ENCODE measurements around the gene GOLT1B.

The GOLT1B gene

GRCh38 chr12:21566223-21566906, 64.8 kb downstream of the GOLT1B start:
- DNase-seq (ENCODE audit: low read depth), result no peak

GRCh38 chr12:21566907-21567394, 65.4 kb downstream of the GOLT1B start:
- no peak for DNase-seq (ENCODE audit: low read depth)
